HG03521 (cell line): ENCODE results near the gene BRD2.

ENCODE experiments used
- ATAC-seq: cut with Tn5 transposase; IDR thresholded peaks from one replicate; pipeline ENCODE4 v1.9.1; 2021; ENCODE audit warnings: mild to moderate bottlenecking, moderate library complexity; ENCODE audit not compliant: unreplicated experiment

BRD2 gene

DNA sequence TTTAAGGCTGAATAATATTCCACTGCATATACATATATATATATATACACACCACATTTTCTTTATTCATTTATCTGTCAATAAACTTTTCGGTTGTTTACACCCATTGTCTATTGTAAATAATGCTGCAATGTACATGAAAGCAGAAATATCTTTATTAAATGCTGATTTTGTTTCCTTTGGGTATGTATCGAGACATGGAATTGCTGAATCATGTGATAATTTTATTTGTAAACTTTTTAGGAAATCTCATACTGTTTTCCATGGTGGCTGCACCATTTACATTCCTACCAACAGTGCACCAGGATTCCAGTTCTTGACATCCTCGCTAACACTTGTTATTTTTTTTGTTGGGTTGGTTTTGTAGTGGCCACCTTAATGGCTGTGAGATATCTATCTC is 55.1 kb downstream of the BRD2 start:
- ATAC-seq, result no peak

- no peak for ATAC-seq
Observed at GRCh38 chr6:33024521-33024920, 56.1 kb downstream of the BRD2 start.

DNA sequence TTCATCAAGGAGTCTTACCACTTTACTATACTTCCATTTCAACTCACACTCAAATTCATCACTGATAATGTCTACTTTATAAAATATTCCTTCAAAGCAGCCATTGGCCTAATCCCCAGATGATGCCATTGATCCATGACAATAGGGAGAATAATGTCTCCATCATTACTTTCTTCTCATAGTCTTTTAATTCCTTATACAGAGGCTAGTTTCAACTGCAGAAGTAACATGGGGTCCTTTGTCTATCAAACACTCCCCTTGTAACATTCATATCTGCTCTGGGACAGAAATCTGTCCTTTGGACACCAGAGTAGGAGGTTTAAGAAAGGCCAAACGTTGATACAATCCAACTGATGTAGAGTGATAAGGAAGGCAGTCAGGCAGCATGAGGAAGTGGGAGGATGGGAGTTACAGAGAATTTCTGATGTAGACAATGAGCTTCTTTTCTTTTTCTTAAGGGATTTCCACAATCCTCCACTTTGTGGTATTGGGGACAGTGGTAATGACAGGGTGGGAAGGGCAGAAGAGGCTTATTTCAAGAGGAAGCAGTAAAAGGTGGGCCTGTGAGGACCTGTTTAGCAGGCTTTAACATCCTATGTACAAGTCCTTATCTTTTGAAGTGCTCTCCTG is 59.9 kb downstream of the BRD2 start:
- no peak for ATAC-seq

DNA sequence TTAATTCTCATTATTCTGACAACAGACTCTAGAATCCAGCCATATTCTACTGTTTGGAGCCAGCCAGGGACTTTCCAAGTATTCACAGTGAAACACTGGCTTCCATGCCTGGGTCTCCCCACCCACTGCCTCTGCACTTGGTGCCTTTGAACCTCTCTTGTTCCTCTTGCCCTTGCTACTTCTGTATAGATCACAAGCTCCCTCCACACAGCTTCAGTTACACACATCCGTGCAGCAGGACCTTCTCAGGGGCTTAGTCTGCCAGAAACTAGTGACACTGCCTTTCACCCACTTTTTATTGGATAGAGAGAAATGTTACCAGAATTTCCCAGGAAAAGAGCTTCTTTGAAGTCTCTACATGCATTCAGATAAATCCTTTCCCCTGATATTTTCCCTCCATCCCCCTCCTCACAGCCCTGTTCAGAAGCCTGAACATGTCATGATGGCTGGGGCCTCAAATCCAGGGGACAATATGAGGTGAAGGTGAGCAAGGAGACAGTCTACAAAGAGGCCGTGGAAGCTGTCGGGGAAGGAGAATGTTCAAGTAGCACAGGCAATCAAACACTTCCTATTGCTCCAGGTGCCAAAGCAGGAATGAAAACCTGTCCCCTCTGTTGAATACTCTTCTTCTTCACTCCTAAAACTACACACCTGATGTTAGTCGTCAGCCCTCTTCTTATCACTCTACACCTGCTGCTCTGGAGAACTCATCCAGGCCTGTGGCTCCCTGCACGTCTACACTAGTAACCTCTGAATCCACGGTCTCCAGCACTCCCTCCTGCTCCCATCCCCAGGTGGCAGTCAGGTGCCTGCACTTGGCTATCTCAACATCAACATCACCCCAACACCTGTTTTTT is 61.2 kb downstream of the BRD2 start:
- ATAC-seq, result peak; percentile 71

- no peak for ATAC-seq
Observed at GRCh38 chr6:33030245-33030644, 61.9 kb downstream of the BRD2 start.
